T-helper 1 cell treated with Interleukin-12 subunit alpha and Interleukin-12 subunit beta and Interleukin-4 antibody, amounts not matched to agents 30 ng/mL and 1 ng/mL, for 36 hours (primary cell): ENCODE measurements around the gene UQCRC2. TPM values are rescaled to one million over a fixed set of nuclear protein-coding genes. Genes with fewer than 3 reads are reported as not detected.
"Not testable (repeated sequence)": the region's sequence is repeated elsewhere in the genome, so short reads cannot be mapped to it uniquely, and the experiment has no call there.

ENCODE experiments used
- intact Hi-C: fragments of 100-400 bp; cut with micrococcal nuclease; formaldehyde crosslinking; loops from one replicate; pipeline ENCODE4 v1.15.1; 2024
- total RNA-seq: library from RNA; stranded (reverse); gene quantifications from 2 replicates; pipeline ENCODE4 v1.2.3, GENCODE V29; 2022

The UQCRC2 gene
- total RNA-seq, 1 donor from 2014 or later = 234 TPM

- intact Hi-C loops = loop anchor here (1.0 kb wide), 1 partner anchor 290 kb away; no protein-coding TSS in a partner anchor
These were observed 55.3 kb downstream of the UQCRC2 start for GRCh38 chr16:22008215-22009059.

- intact Hi-C loops = no loop called here
These were observed 57.7 kb downstream of the UQCRC2 start for GRCh38 chr16:22010902-22011301.

GRCh38 chr16:22012241-22012640, 59.1 kb downstream of the UQCRC2 start:
- intact Hi-C loops = no loop called here

GRCh38 chr16:22013486-22013885, 60.3 kb downstream of the UQCRC2 start:
- intact Hi-C loops = no loop called here

- intact Hi-C loops = no loop called here
These were observed 61.2 kb downstream of the UQCRC2 start for GRCh38 chr16:22014271-22014873.

- intact Hi-C loops = no loop called here
These were observed 63.8 kb downstream of the UQCRC2 start for GRCh38 chr16:22016927-22017326.

- intact Hi-C loops = no loop called here
These were observed 65.4 kb downstream of the UQCRC2 start for GRCh38 chr16:22018559-22018958.

- intact Hi-C loops = no loop called here
These were observed 69.0 kb downstream of the UQCRC2 start for GRCh38 chr16:22022151-22022550.

GRCh38 chr16:22023505-22023904, 70.3 kb downstream of the UQCRC2 start:
- intact Hi-C loops = no loop called here

GRCh38 chr16:22024785-22025184, 71.6 kb downstream of the UQCRC2 start:
- intact Hi-C loops = not testable (repeated sequence)

- intact Hi-C loops = no loop called here
These were observed 74.5 kb downstream of the UQCRC2 start for GRCh38 chr16:22027633-22028032.

- intact Hi-C loops = no loop called here
These were observed 76.5 kb downstream of the UQCRC2 start for GRCh38 chr16:22029632-22030031.

GRCh38 chr16:22030087-22030812, 77.1 kb downstream of the UQCRC2 start:
- intact Hi-C loops = no loop called here

GRCh38 chr16:22031483-22032083, 78.4 kb downstream of the UQCRC2 start:
- intact Hi-C loops = no loop called here

Other genes with a start within 250 kb of the UQCRC2 start
- gene NPIPB4, start 95.6 kb upstream of the UQCRC2 start, total RNA-seq = 239 and 269 TPM in 2 replicates
- not detected in 2 replicates for gene PDZD9, start 47.8 kb downstream of the UQCRC2 start, total RNA-seq
- 16.0 and 17.6 TPM in 2 replicates for gene MOSMO, start 54.8 kb downstream of the UQCRC2 start, total RNA-seq
- gene VWA3A, start 139.2 kb downstream of the UQCRC2 start, total RNA-seq = 0.20 and 0.32 TPM in 2 replicates
- 0.10 and 0.20 TPM in 2 replicates for gene SDR42E2, start 209.1 kb downstream of the UQCRC2 start, total RNA-seq